Neural cell (in vitro differentiated cells): Measurements from ENCODE around the gene KRTAP10-3.

Experiments used
- CTCF ChIP-seq: fragments of 450-650 bp; IDR thresholded peaks from 2 replicates; pipeline ENCODE4 v1.5.1; 2014; ENCODE audit warnings: antibody characterized with exemption, mild to moderate bottlenecking, moderate library complexity; ENCODE audit not compliant: poor library complexity, severe bottlenecking
- EZH2 ChIP-seq: fragments of 200-600, 300-800 bp; shearing (Covaris generic), sonication (generic); IDR thresholded peaks from 2 replicates; pipeline ENCODE4 v1.6.1; 2014; ENCODE audit warnings: antibody characterized with exemption, low read length, borderline replicate concordance, mild to moderate bottlenecking; ENCODE audit not compliant: insufficient read depth, poor library complexity, severe bottlenecking
- POLR2AphosphoS5 ChIP-seq: IDR thresholded peaks from 2 replicates; pipeline ENCODE4 v1.6.1; 2012

GRCh38 chr21:44571844-44572782, 13.5 kb upstream of the KRTAP10-3 start:
- TF ChIP-seq CTCF (no peak), POLR2AphosphoS5 (no peak), EZH2 (no peak)
